Measurements from ENCODE around the gene COL8A2.

DNA sequence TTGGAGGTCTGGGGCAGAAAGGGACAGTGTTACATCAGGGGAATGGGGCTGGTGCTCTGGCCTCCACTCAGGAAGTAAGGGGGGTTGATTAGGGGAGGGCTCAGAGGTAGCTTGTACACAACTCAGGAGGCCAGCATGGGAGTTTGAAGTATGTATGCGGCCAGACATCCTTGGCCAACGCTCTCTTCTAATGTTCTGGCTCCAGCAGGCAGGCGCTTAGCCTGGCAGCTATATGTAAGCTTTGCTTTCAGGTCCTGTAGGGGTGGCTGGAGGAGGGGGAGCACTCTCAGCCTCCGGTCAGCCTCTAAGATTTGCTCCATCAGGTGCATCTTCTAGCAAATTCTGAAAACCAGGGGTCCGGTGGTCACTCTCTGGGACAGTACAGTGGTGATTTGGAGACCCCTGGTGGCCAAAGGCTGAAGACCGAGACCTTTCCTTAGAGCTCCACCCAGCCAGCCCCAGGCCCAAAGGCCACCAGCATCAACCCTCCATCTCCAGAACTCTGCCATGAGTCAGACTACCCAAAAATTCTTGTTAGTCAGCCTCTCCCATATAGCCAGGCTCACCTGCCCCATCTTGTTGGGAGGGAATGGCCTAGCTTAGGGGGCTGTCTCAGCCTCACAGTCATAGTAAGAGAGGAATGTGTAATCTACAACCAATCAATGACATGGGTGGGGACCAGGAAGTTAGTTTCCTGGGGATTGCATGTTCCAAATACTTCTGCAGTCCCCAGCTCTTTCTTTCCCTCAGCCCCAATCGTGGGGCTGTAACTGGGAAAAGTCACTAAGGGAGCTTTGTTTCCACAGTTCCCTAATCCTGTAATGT lies 9.7 kb upstream of the COL8A2 start:
- TF ChIP-seq POLR2AphosphoS5 (IDR thresholded peaks at IDR 0.05; ENCODE audit: low read depth, low read length) (no peak), SIN3A (IDR thresholded peaks at IDR 0.05; ENCODE audit: borderline replicate concordance, insufficient read depth, low read length) (no peak), TAF1 (IDR thresholded peaks at IDR 0.05; ENCODE audit: borderline replicate concordance, insufficient read depth, low read length) (no peak), FOXP2 (optimal IDR thresholded peaks at IDR 0.05; ENCODE audit: borderline replicate concordance, extremely low read depth, extremely low read length, insufficient read depth) (no peak)
